Hematopoietic multipotent progenitor cell (in vitro differentiated cells): ENCODE measurements around the gene RASGEF1C. TPM values are rescaled to one million over a fixed set of nuclear protein-coding genes. Genes with fewer than 3 reads are reported as not detected.
"Not testable (repeated sequence)": the region's sequence is repeated elsewhere in the genome, so short reads cannot be mapped to it uniquely, and the experiment has no call there.

ENCODE experiments used
- DNase-seq, 3 donors: peaks; one replicate each; pipeline ENCODE4 v3.0.0-alpha.2; 2011 to 2015; ENCODE audit warnings: low read depth in 2 of 3, low spot score in 2 of 3
- total RNA-seq: library from RNA; depleted of rRNA; stranded (reverse); fragments of >200 nt; gene quantifications from one replicate; pipeline ENCODE4 v1.2.3, GENCODE V29; 2012

The RASGEF1C gene
- total RNA-seq, 1 donor: under 0.01 TPM

GRCh38 chr5:180124662-180125061 is 84.3 kb downstream of the RASGEF1C start:
- DNase-seq: not testable (repeated sequence)

- DNase-seq: no peak
These were observed 86.1 kb downstream of the RASGEF1C start for GRCh38 chr5:180122875-180123274.

- no peak for DNase-seq
These were observed 87.1 kb downstream of the RASGEF1C start for GRCh38 chr5:180121826-180122413.

GRCh38 chr5:180120237-180121101 is 88.5 kb downstream of the RASGEF1C start:
- DNase-seq: no peak

- DNase-seq: no peak
These were observed 89.1 kb downstream of the RASGEF1C start for GRCh38 chr5:180119903-180120236.

GRCh38 chr5:180119031-180119902 is 89.7 kb downstream of the RASGEF1C start:
- no peak for DNase-seq

GRCh38 chr5:180118391-180118791 is 90.6 kb downstream of the RASGEF1C start:
- DNase-seq: no peak

GRCh38 chr5:180117000-180117725 is 91.8 kb downstream of the RASGEF1C start:
- DNase-seq: no peak

GRCh38 chr5:180116077-180116999 is 92.7 kb downstream of the RASGEF1C start:
- DNase-seq: no peak

GRCh38 chr5:180115326-180116076 is 93.5 kb downstream of the RASGEF1C start:
- DNase-seq: no peak

GRCh38 chr5:180114304-180115003 is 94.6 kb downstream of the RASGEF1C start:
- DNase-seq: no peak

- DNase-seq: no peak
These were observed 95.2 kb downstream of the RASGEF1C start for GRCh38 chr5:180113660-180114303.

GRCh38 chr5:180112181-180112861 is 96.7 kb downstream of the RASGEF1C start:
- no peak for DNase-seq

GRCh38 chr5:180111273-180112002 is 97.6 kb downstream of the RASGEF1C start:
- DNase-seq: no peak

GRCh38 chr5:180109920-180110319 is 99.1 kb downstream of the RASGEF1C start:
- DNase-seq: no peak

GRCh38 chr5:180107005-180107404 is 102.0 kb downstream of the RASGEF1C start:
- DNase-seq: no peak
